Endothelial cell of umbilical vein (primary cell): ENCODE results near the gene SPINT2.

ENCODE experiments used
- EZH2 ChIP-seq: IDR thresholded peaks from 2 replicates; pipeline ENCODE4 v1.6.1; 2012; ENCODE audit warnings: borderline replicate concordance, low read depth, mild to moderate bottlenecking, moderate library complexity, low read length, inconsistent platforms; ENCODE audit not compliant: severe bottlenecking
- FOS ChIP-seq: IDR thresholded peaks from 2 replicates; pipeline ENCODE4 v1.6.1; 2011; ENCODE audit warnings: mild to moderate bottlenecking, low read length, moderate library complexity, borderline replicate concordance; ENCODE audit not compliant: insufficient read depth
- GATA2 ChIP-seq: IDR thresholded peaks from 2 replicates; pipeline ENCODE4 v1.7.0; 2011; ENCODE audit warnings: low read depth, mild to moderate bottlenecking, moderate library complexity, mixed read lengths, low read length; ENCODE audit not compliant: insufficient read length, insufficient read depth
- JUN ChIP-seq: IDR thresholded peaks from 2 replicates; pipeline ENCODE4 v1.6.1; 2011; ENCODE audit warnings: borderline replicate concordance, low read depth; ENCODE audit not compliant: insufficient read length, insufficient read depth
- MYC ChIP-seq: IDR thresholded peaks from one replicate; pipeline ENCODE4 v1.6.1; 2011; ENCODE audit warnings: mild to moderate bottlenecking, low read depth, low read length
- POLR2A ChIP-seq: IDR thresholded peaks from 2 replicates; pipeline ENCODE4 v1.6.1; 2012; ENCODE audit warnings: low read depth, mild to moderate bottlenecking, control low read depth, low read length
- POLR2AphosphoS5 ChIP-seq: IDR thresholded peaks from 2 replicates; pipeline ENCODE4 v1.6.1; 2012; ENCODE audit warnings: low read depth, mild to moderate bottlenecking, control low read depth, low read length, moderate library complexity; ENCODE audit not compliant: insufficient read depth
- TF ChIP-seq, protein P1 (sequence below), 2 donors: IDR thresholded peaks; 1 replicate in 1 of 2; 2 replicates in 1 of 2; pipeline ENCODE4 v1.5.1; 2011; ENCODE audit warnings: low read length in 2 of 2, mild to moderate bottlenecking in 2 of 2, moderate library complexity in 2 of 2, control low read depth in 1 of 2, inconsistent platforms in 1 of 2, low read depth in 1 of 2; ENCODE audit not compliant: insufficient read depth in 1 of 2; ENCODE audit errors: extremely low read depth in 1 of 2
- TF ChIP-seq, protein P2 (sequence below): IDR thresholded peaks from 2 replicates; pipeline ENCODE4 v1.6.1; 2011; ENCODE audit not compliant: insufficient read depth, insufficient read length

DNA sequence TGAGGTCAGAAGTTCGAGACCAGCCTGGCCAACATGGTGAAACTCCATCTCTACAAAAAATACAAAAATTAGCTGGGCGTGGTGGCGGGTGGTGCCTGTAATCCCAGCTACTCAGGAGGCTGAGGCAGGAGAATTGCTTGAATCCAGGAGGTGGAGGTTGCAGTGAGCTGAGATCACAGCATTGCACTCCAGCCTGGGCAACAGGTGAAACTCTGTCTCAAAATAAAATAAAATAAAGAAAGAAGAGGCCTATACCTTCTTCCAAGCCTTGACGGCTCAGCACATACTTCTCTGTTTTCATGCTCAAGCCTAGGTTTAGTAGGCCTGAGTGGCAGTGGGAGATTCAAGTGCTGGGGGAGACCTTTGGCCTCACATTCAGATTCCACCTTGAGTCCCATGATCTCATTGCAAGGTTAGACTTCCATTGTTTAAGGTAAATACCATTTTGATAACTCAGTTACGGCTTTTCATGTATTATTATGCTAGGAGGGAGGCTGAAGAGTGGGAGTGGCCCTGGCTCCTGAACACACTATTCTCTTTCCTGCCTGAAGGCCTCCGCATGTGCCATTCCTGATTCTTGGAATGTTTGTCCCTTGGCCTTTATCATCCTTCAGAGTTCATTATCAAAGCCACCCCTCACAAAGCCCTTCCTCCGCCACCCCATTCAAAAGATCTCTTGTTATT lies 1.6 kb upstream of the SPINT2 start:
- TF ChIP-seq, protein P1, sequence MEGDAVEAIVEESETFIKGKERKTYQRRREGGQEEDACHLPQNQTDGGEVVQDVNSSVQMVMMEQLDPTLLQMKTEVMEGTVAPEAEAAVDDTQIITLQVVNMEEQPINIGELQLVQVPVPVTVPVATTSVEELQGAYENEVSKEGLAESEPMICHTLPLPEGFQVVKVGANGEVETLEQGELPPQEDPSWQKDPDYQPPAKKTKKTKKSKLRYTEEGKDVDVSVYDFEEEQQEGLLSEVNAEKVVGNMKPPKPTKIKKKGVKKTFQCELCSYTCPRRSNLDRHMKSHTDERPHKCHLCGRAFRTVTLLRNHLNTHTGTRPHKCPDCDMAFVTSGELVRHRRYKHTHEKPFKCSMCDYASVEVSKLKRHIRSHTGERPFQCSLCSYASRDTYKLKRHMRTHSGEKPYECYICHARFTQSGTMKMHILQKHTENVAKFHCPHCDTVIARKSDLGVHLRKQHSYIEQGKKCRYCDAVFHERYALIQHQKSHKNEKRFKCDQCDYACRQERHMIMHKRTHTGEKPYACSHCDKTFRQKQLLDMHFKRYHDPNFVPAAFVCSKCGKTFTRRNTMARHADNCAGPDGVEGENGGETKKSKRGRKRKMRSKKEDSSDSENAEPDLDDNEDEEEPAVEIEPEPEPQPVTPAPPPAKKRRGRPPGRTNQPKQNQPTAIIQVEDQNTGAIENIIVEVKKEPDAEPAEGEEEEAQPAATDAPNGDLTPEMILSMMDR (IDR thresholded peaks at IDR 0.05; ENCODE audit: extremely low read depth in 1 of 2, insufficient read depth in 1 of 2, low read depth in 1 of 2, low read length in 2 of 2), result no peak
- TF ChIP-seq JUN, result no peak
- no peak for TF ChIP-seq POLR2A
- no peak for TF ChIP-seq POLR2AphosphoS5
- no peak for TF ChIP-seq GATA2
- TF ChIP-seq EZH2, result no peak
- no peak for TF ChIP-seq FOS
- TF ChIP-seq, protein P2, sequence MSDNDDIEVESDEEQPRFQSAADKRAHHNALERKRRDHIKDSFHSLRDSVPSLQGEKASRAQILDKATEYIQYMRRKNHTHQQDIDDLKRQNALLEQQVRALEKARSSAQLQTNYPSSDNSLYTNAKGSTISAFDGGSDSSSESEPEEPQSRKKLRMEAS, result no peak
- no peak for TF ChIP-seq MYC
